ENCODE measurements around the gene ZG16B. TPM values are rescaled to one million over a fixed set of nuclear protein-coding genes. Genes with fewer than 3 reads are reported as not detected.

The ZG16B gene
- total RNA-seq, 2 experiments from 2014 or later, result 0.22 to 0.64 TPM

DNA sequence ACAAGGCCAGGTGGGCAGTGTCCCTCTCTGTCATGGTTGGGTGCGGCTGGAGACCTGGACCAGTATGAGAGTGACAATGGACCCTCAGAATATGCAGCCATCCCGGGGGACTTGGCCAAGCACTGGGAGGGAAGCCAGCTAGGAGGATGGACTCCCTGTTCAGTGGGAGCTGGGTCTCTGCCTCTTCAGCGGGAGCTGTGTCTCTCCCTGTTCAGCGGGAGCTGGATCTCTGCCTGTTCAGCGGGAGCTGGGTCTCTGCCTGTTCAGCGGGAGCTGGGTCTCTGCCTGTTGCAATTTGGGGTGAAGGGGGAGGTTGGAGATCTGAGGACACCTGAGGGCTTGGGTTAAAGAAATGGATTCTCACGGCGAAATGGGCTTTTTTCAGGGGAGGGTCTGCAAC is 38.9 kb upstream of the ZG16B start:
- H3K27ac Mint-ChIP-seq, result no peak overlapping the region
- CTCF ChIA-PET, result no interaction called here
- H3K4me1 Mint-ChIP-seq (ENCODE audit: low read depth), result peaks cover 3% of the 10 kb centered on the region
- DNase-seq, result no peak
- intact Hi-C loops (cut with micrococcal nuclease), result no loop called here
- H3K36me3 Mint-ChIP-seq (ENCODE audit: low read depth), result no peaks in the 10 kb centered on the region
- H3K27me3 Mint-ChIP-seq (ENCODE audit: low read depth), result peaks cover 16% of the 10 kb centered on the region
- no peak overlapping the region for H3K4me3 Mint-ChIP-seq
- H3K9me3 Mint-ChIP-seq, result no peaks in the 10 kb centered on the region

DNA sequence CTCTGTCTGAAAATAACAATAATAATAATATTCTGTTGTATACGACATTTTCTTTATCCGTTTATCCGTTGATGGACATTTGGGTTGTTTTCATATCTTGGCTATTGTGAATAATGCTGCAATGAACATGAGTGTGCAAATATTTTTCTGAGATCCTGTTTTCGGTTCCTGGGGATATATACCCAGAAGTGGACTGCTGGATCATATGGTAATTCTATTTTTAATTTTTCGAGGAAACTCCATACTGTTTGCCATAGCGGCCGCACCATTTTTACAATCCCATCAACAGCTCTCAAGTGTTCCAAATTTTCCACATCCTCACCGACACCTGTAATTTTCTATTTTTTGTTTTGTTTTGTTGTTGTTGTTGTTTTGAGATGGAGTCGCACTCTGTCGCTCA is 37.2 kb upstream of the ZG16B start:
- H3K4me3 Mint-ChIP-seq, result no peak overlapping the region
- no peaks in the 10 kb centered on the region for H3K9me3 Mint-ChIP-seq
- H3K36me3 Mint-ChIP-seq (ENCODE audit: low read depth), result no peaks in the 10 kb centered on the region
- intact Hi-C loops (cut with micrococcal nuclease), result no loop called here
- no peak for DNase-seq
- H3K4me1 Mint-ChIP-seq (ENCODE audit: low read depth), result no peaks in the 10 kb centered on the region
- CTCF ChIA-PET, result interaction anchor here (0.6 kb wide), 2 partner anchors 58 to 378 kb away, joined by 3 read pairs; no protein-coding TSS in a partner anchor
- H3K27me3 Mint-ChIP-seq (ENCODE audit: low read depth), result peaks cover 15% of the 10 kb centered on the region
- no peak overlapping the region for H3K27ac Mint-ChIP-seq

DNA sequence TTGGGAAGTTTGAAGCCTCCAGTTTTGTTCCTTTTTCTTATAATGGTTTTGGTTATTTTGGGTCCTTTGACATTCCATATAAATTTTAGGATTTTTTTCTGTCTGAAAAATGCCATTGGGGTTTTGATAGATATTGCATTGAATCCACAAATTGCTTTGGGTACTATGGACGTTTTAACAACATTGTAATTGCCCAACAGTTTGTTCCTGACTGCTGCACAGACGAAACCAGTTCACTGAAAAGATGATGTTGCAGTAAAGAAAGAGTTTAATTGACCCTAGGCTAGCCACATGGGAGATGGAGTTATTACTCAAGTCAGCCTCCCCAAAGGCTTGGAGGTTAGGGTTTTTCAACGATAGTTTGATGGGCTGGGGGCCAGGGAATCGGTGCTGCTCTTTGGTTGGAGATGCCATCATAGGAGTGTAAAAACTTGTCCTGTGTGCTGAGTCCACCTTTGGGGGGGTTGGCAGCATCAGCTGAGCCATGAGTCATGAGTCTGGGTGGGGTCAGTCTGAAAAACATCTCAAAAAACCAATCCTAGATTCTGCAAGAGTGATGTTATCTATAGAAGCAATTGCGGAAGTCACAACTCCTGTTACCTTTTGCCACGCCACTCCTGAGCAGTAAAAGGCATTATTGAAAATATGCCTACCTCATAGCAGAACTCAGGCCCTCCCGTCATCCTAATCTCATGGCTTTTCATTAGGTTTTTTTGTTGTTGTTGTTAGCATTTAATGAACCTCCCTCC is 34.5 kb upstream of the ZG16B start:
- CTCF ChIA-PET, result no interaction called here
- peaks cover 8% of the 10 kb centered on the region for H3K27me3 Mint-ChIP-seq (ENCODE audit: low read depth)
- H3K27ac Mint-ChIP-seq, result no peak overlapping the region

DNA sequence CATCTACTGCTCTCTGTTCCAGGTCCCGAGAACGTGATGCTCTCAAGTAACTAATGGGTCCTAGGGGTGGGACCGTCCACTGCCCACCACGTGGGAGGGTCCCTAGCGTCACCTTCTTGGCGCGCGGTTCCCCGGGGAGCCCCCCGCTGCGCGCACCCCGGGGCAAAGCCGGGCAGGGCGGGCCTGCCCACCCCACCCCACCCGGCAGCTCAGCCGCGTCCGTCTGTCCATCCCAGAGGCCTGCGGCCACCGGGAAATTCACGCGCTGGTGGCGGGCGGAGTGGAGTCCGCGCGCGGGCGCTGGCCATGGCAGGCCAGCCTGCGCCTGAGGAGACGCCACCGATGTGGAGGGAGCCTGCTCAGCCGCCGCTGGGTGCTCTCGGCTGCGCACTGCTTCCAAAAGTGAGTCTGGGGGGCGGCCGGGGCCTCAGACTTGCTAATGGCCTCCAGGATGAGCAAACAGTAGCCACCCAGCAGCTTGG is 31.3 kb upstream of the ZG16B start:
- no peak for DNase-seq
- H3K36me3 Mint-ChIP-seq (ENCODE audit: low read depth), result no peaks in the 10 kb centered on the region
- CTCF ChIA-PET, result no interaction called here

More for the DNA sequence above, 34.5 kb upstream of the ZG16B start:
- H3K36me3 Mint-ChIP-seq (ENCODE audit: low read depth), result no peaks in the 10 kb centered on the region
- intact Hi-C loops (cut with micrococcal nuclease), result no loop called here
- H3K4me3 Mint-ChIP-seq, result no peak overlapping the region
- no peak for DNase-seq
- H3K9me3 Mint-ChIP-seq, result no peaks in the 10 kb centered on the region
- H3K4me1 Mint-ChIP-seq (ENCODE audit: low read depth), result no peaks in the 10 kb centered on the region

DNA sequence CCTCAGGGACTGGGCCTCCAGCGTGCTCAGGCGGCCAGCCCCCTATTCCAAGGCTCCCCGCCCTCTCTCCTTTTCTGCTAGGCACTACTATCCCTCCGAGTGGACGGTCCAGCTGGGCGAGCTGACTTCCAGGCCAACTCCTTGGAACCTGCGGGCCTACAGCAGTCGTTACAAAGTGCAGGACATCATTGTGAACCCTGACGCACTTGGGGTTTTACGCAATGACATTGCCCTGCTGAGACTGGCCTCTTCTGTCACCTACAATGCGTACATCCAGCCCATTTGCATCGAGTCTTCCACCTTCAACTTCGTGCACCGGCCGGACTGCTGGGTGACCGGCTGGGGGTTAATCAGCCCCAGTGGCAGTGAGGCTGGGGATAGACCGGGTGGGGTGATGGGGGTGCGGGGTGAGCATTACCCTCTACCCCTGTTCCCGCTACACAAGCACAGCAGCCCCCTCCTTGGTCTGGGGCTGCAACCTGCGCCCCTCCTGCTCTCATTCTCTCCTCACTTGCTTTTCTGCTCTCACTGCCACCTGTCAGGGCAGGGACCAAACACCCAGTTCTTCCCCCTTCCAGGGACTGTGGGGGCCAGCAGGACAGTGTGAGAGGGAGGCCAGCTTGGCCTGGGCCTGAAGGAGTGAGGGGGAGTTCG is 30.8 kb upstream of the ZG16B start:
- intact Hi-C loops (cut with micrococcal nuclease), result no loop called here
- CTCF ChIA-PET, result no interaction called here
- no peaks in the 10 kb centered on the region for H3K4me1 Mint-ChIP-seq (ENCODE audit: low read depth)
- peaks cover 9% of the 10 kb centered on the region for H3K27me3 Mint-ChIP-seq (ENCODE audit: low read depth)
- H3K27ac Mint-ChIP-seq, result no peak overlapping the region
- H3K36me3 Mint-ChIP-seq (ENCODE audit: low read depth), result no peaks in the 10 kb centered on the region
- H3K9me3 Mint-ChIP-seq, result peaks cover 9% of the 10 kb centered on the region
- H3K4me3 Mint-ChIP-seq, result no peak overlapping the region
- no peak for DNase-seq

More for the DNA sequence above, 31.3 kb upstream of the ZG16B start:
- H3K9me3 Mint-ChIP-seq, result peaks cover 3% of the 10 kb centered on the region
- H3K27me3 Mint-ChIP-seq (ENCODE audit: low read depth), result peaks cover 9% of the 10 kb centered on the region
- H3K4me3 Mint-ChIP-seq, result no peak overlapping the region
- no peaks in the 10 kb centered on the region for H3K4me1 Mint-ChIP-seq (ENCODE audit: low read depth)
- intact Hi-C loops (cut with micrococcal nuclease), result no loop called here
- H3K27ac Mint-ChIP-seq, result no peak overlapping the region

DNA sequence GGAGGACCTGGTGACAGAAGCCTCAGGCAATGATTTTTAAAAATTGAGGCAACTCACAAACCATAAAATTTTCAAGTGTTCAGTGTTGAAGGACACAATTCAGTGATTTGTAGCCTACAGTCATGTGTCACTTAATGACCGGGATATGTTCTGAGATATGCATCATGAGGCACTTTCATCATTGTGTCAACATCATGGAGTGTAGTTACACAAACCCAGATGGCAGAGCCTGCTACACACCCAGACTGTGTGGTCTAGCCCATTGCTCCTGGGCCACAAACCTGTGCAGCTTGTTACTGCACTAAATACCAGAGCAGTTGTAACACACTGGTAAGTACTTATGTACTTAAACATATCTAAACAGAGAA is 30.3 kb upstream of the ZG16B start:
- Mint-ChIP-seq H3K27ac (no peak overlapping the region), H3K4me1 (ENCODE audit: low read depth) (no peaks in the 10 kb centered on the region), H3K36me3 (ENCODE audit: low read depth) (no peaks in the 10 kb centered on the region), H3K4me3 (no peak overlapping the region), H3K27me3 (ENCODE audit: low read depth) (peaks cover 5% of the 10 kb centered on the region), H3K9me3 (peaks cover 13% of the 10 kb centered on the region)
- intact Hi-C loops (cut with micrococcal nuclease), result no loop called here
- no peak for DNase-seq
- CTCF ChIA-PET, result no interaction called here

DNA sequence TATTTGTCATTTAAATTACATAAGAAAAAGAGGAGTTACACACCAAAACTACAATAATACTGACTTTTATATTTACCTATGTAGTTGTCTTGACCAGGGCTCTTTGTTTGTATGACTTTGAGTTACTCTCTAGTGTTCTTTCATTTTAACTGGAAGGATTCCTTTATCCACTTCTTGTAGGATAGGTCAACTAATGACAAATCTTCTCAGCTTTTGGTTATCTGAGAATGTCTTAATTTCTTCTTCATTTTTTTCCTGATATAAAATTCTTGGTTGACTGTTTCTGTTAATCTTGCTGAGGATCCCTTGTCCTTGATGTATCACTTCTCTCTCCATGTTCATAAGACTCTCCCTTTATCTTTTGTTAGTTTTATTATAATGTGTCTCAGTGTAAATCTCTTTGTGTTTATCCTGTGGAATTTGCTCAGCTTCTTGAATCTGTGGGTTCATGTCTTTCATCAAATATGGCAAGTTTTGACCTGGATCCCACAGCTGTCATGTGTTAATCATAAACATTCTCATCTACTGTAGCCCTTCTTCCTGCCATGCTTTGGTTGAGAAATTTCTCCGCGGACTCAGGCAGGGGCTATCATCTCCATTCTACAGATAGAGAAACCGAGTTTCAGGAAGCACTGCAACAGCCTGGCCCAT is 26.4 kb upstream of the ZG16B start:
- CTCF ChIA-PET, result no interaction called here
- Mint-ChIP-seq H3K4me3 (no peak overlapping the region), H3K4me1 (ENCODE audit: low read depth) (no peaks in the 10 kb centered on the region), H3K27ac (no peak overlapping the region), H3K27me3 (ENCODE audit: low read depth) (peaks cover 6% of the 10 kb centered on the region), H3K9me3 (peaks cover 13% of the 10 kb centered on the region), H3K36me3 (ENCODE audit: low read depth) (no peaks in the 10 kb centered on the region)
- intact Hi-C loops (cut with micrococcal nuclease), result no loop called here
- no peak for DNase-seq

DNA sequence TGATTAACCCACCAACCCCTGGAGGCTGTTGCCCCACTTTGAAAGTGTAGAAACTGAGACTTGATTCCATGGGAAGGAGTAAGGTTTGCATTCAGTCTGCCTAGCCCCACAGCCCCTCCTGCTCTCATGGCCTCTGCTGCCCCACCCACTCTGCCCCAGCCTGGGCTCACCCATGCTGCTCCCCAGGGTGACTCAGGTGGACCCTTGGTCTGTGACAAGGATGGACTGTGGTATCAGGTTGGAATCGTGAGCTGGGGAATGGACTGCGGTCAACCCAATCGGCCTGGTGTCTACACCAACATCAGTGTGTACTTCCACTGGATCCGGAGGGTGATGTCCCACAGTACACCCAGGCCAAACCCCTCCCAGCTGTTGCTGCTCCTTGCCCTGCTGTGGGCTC is 25.4 kb upstream of the ZG16B start:
- H3K4me1 Mint-ChIP-seq (ENCODE audit: low read depth), result no peaks in the 10 kb centered on the region
- no peak overlapping the region for H3K27ac Mint-ChIP-seq
- peaks cover 13% of the 10 kb centered on the region for H3K9me3 Mint-ChIP-seq
- no peak overlapping the region for H3K4me3 Mint-ChIP-seq
- DNase-seq, result no peak
- intact Hi-C loops (cut with micrococcal nuclease), result no loop called here
- H3K27me3 Mint-ChIP-seq (ENCODE audit: low read depth), result peaks cover 10% of the 10 kb centered on the region
- CTCF ChIA-PET, result interaction anchor here (0.6 kb wide), 1 partner anchor 122 kb away, joined by 3 read pairs; no protein-coding TSS in a partner anchor
- H3K36me3 Mint-ChIP-seq (ENCODE audit: low read depth), result no peaks in the 10 kb centered on the region

DNA sequence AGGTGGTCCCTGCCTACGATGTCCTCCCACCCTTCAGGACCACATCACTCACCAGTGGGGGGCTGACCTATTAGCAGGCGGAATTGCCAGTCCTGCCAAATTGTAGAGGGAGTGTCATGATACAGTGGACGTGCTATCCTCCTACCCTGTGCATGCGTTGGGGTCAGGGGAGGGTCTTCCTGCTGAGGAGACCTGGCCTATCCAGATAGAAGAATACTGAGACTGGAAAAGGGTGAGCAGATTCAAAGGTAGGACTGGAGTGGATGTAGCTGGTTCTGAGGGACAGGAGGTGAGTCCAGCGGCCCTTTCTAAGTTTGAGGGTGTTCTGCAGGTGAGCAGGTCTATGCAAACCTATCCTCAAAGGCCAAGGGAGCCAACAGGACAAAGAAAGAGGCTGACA is 23.8 kb upstream of the ZG16B start:
- no peak for DNase-seq
- no peak overlapping the region for H3K27ac Mint-ChIP-seq
- CTCF ChIA-PET, result no interaction called here
- H3K27me3 Mint-ChIP-seq (ENCODE audit: low read depth), result peaks cover 14% of the 10 kb centered on the region
- peaks cover 13% of the 10 kb centered on the region for H3K9me3 Mint-ChIP-seq
- intact Hi-C loops (cut with micrococcal nuclease), result no loop called here
- no peak overlapping the region for H3K4me3 Mint-ChIP-seq
- no peaks in the 10 kb centered on the region for H3K4me1 Mint-ChIP-seq (ENCODE audit: low read depth)
- H3K36me3 Mint-ChIP-seq (ENCODE audit: low read depth), result no peaks in the 10 kb centered on the region

DNA sequence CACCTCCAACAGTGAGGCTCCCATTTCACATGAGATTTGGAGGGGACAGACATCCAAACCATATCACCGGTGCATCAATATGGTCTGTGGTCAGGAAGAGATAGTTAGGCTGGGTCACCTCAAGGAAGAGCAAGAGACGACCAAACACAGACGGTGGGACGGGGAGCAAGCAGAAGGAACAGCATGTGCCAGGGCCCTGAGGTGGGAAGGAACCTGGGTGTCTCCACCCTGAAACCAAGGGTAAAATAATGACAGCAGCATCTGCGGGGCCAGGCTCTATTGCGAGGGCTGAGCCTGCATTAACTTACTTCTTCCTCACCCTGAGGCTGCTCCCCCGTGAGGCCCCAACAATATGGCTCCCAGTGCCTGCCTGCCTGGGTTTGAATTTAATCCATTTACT is 21.9 kb upstream of the ZG16B start:
- no peak overlapping the region for H3K27ac Mint-ChIP-seq

DNA sequence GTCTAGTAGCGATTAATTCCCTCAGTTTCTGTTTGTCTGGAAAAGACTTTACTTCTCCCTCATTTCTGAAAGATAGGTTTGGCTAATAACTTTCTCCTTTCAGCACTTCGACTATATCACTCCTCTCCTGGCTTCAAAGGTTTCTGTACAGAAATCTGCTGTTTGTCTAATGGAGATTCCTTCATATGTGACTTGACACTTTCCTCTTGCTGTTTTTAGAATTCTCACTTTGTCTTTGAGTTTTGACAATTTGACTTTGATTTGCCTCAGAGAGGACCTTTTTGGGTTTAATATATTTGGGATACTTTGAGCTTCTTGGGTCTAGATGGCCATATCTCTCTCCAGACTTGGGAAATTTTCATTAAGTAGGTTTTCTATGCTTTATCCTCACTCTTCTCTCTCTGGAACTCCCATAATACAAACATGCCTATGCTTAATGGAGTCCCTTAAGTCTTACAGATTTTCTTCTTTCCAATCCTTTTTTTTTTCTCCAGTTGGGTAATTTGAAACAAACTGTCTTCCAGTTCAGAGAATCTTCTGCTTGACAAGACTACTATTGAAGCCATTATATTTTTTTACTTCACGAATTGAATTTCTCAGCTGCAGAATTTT is 20.8 kb upstream of the ZG16B start:
- CTCF ChIA-PET, result no interaction called here
- Mint-ChIP-seq H3K27me3 (ENCODE audit: low read depth) (peaks cover 14% of the 10 kb centered on the region), H3K4me3 (no peak overlapping the region), H3K27ac (no peak overlapping the region), H3K4me1 (ENCODE audit: low read depth) (no peaks in the 10 kb centered on the region), H3K36me3 (ENCODE audit: low read depth) (no peaks in the 10 kb centered on the region), H3K9me3 (peaks cover 5% of the 10 kb centered on the region)
- no peak for DNase-seq
- intact Hi-C loops (cut with micrococcal nuclease), result no loop called here

More for the DNA sequence above, 21.9 kb upstream of the ZG16B start:
- intact Hi-C loops (cut with micrococcal nuclease), result no loop called here
- Mint-ChIP-seq H3K27me3 (ENCODE audit: low read depth) (peaks cover 15% of the 10 kb centered on the region), H3K36me3 (ENCODE audit: low read depth) (no peaks in the 10 kb centered on the region), H3K4me3 (no peak overlapping the region), H3K4me1 (ENCODE audit: low read depth) (no peaks in the 10 kb centered on the region), H3K9me3 (peaks cover 13% of the 10 kb centered on the region)
- DNase-seq, result no peak
- CTCF ChIA-PET, result no interaction called here

DNA sequence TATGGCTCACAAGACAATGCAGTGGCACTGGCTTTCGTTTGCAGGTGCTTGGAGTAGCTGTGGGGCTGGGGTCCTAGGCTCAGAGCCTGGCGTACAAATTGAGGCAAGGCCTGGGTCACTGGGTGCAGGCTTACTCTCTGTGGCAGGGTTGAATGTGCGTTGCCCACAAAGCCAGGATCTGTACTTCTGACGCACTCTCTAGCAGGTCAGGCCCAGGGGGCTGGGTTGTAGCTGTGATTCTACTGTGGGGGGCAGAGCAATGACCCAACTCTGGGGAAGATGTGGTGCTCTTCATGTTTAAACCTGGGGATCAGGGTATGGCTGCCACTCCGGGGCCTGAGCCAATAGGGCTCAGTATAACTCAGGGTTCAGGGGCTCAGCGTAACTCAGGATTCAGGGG is 19.5 kb upstream of the ZG16B start:
- intact Hi-C loops (cut with micrococcal nuclease), result no loop called here
- no peak overlapping the region for H3K4me3 Mint-ChIP-seq
- CTCF ChIA-PET, result no interaction called here

More for the DNA sequence above, 19.5 kb upstream of the ZG16B start:
- Mint-ChIP-seq H3K27me3 (ENCODE audit: low read depth) (peaks cover 14% of the 10 kb centered on the region), H3K36me3 (ENCODE audit: low read depth) (no peaks in the 10 kb centered on the region), H3K9me3 (no peaks in the 10 kb centered on the region), H3K27ac (no peak overlapping the region), H3K4me1 (ENCODE audit: low read depth) (no peaks in the 10 kb centered on the region)
- no peak for DNase-seq
